ENCODE measurements around the gene PTPRK. TPM values are rescaled to one million over a fixed set of nuclear protein-coding genes. Genes with fewer than 3 reads are reported as not detected.

The PTPRK gene
- total RNA-seq, 1 donor from 2014 or later: 48.4 TPM

DNA sequence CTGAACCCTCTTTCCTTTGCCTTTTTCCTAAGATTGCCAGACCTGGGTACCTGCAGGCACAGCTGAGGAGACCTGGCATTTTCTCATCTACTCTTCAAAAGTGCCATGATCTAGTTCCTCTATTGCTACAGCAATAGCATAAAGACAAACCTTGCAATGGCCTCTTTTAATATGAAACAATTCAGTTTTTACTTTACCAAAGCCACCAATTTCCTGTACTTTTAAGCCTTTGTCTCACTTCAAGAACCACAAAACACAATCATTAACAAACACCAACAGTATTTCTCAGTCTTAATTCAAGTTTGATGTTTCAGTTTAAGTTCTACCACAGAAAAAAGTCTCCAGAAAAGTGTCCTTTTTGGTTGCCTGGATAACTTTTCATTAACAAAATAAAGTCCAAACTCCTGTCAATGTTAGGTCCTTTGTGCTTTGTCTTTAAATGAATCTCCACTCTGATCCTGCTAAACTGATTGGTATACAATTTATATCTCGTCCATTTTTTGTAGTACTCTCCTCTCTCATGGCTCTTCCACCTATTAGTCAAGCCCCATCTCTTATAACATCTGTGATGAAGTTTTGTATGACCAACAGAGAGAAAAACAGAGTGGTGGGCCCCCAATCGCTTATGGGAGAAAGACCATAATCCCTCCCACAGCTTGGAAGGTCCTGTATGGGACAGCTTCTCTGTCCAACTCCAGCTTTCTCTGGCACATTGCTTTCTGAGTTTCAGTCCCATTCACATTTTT is 569.1 kb downstream of the PTPRK start:
- H3K36me3 ChIP-seq (ENCODE audit: control insufficient read depth, insufficient read depth, low read length): no peaks in the 10 kb centered on the region
- H3K4me3 ChIP-seq (ENCODE audit: low read depth, low read length): no peak overlapping the region
- no peak for FAIRE-seq
- H3K27me3 ChIP-seq (ENCODE audit: control insufficient read depth, insufficient read depth, low read length): no peaks in the 10 kb centered on the region
- TF ChIP-seq, protein P1, sequence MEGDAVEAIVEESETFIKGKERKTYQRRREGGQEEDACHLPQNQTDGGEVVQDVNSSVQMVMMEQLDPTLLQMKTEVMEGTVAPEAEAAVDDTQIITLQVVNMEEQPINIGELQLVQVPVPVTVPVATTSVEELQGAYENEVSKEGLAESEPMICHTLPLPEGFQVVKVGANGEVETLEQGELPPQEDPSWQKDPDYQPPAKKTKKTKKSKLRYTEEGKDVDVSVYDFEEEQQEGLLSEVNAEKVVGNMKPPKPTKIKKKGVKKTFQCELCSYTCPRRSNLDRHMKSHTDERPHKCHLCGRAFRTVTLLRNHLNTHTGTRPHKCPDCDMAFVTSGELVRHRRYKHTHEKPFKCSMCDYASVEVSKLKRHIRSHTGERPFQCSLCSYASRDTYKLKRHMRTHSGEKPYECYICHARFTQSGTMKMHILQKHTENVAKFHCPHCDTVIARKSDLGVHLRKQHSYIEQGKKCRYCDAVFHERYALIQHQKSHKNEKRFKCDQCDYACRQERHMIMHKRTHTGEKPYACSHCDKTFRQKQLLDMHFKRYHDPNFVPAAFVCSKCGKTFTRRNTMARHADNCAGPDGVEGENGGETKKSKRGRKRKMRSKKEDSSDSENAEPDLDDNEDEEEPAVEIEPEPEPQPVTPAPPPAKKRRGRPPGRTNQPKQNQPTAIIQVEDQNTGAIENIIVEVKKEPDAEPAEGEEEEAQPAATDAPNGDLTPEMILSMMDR (IDR thresholded peaks at IDR 0.05; ENCODE audit: insufficient read depth, low read length, severe bottlenecking): no peak
- DNase-seq (ENCODE audit: low read depth): no peak

GRCh38 chr6:127950566-127951145 is 569.7 kb downstream of the PTPRK start:
- Histone ChIP-seq H3K4me3 (ENCODE audit: low read depth, low read length) (no peak overlapping the region), H3K36me3 (ENCODE audit: control insufficient read depth, insufficient read depth, low read length) (no peaks in the 10 kb centered on the region), H3K27me3 (ENCODE audit: control insufficient read depth, insufficient read depth, low read length) (no peaks in the 10 kb centered on the region)
- FAIRE-seq (no peak), DNase-seq (ENCODE audit: low read depth) (no peak)
- TF ChIP-seq, protein P1 (IDR thresholded peaks at IDR 0.05; ENCODE audit: insufficient read depth, low read length, severe bottlenecking): no peak

- no peaks in the 10 kb centered on the region for H3K27me3 ChIP-seq (ENCODE audit: control insufficient read depth, insufficient read depth, low read length)
These were observed 571.1 kb downstream of the PTPRK start for GRCh38 chr6:127949251-127949650.

GRCh38 chr6:127946388-127946787 is 574.0 kb downstream of the PTPRK start:
- FAIRE-seq: no peak
- no peak for DNase-seq (ENCODE audit: low read depth)
- TF ChIP-seq, protein P1 (IDR thresholded peaks at IDR 0.05; ENCODE audit: insufficient read depth, low read length, severe bottlenecking): no peak
- H3K4me3 ChIP-seq (ENCODE audit: low read depth, low read length): no peak overlapping the region
- no peaks in the 10 kb centered on the region for H3K27me3 ChIP-seq (ENCODE audit: control insufficient read depth, insufficient read depth, low read length)
- no peaks in the 10 kb centered on the region for H3K36me3 ChIP-seq (ENCODE audit: control insufficient read depth, insufficient read depth, low read length)

More at GRCh38 chr6:127949251-127949650, 571.1 kb downstream of the PTPRK start:
- H3K36me3 ChIP-seq (ENCODE audit: control insufficient read depth, insufficient read depth, low read length): no peaks in the 10 kb centered on the region
- no peak overlapping the region for H3K4me3 ChIP-seq (ENCODE audit: low read depth, low read length)
- TF ChIP-seq, protein P1 (IDR thresholded peaks at IDR 0.05; ENCODE audit: insufficient read depth, low read length, severe bottlenecking): no peak
- FAIRE-seq (no peak), DNase-seq (ENCODE audit: low read depth) (no peak)

DNA sequence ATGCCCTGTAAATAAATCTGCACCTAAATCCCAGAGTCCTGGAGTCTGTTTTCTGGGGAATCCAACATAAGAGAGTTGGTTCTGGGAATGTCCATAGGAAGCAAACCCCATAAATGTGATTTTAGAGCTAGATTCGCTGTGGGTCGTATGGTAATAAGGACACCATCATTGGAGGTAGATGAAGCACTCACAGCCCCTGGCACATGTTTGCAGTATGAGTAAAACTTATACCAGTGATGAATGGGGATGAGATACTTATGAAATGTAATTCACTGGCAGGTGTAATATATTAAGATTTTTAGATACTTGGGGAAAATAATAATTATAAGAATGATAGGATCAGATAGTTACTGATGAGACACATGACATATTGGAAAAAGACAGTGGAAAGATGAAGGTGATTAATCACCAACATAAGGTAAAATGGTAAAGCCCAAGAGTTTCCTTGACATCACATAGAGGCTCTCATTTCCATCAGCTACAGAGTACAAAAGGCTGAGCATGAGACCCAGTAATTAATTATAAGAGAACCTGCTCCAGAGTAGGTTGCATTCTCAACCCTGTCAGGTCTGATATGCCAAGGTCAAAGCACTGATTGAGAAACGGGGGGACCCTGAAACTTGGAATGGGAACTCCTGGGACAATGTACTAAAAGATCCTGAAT is 574.8 kb downstream of the PTPRK start:
- no peak for DNase-seq (ENCODE audit: low read depth)
- Histone ChIP-seq H3K4me3 (ENCODE audit: low read depth, low read length) (no peak overlapping the region), H3K36me3 (ENCODE audit: control insufficient read depth, insufficient read depth, low read length) (no peaks in the 10 kb centered on the region), H3K27me3 (ENCODE audit: control insufficient read depth, insufficient read depth, low read length) (no peaks in the 10 kb centered on the region)
- TF ChIP-seq, protein P1 (IDR thresholded peaks at IDR 0.05; ENCODE audit: insufficient read depth, low read length, severe bottlenecking): no peak
- FAIRE-seq: no peak

Data from bronchial epithelial cell (primary cell).